ENCODE data around the gene TBC1D19.
"Not testable (repeated sequence)": the region's sequence is repeated elsewhere in the genome, so short reads cannot be mapped to it uniquely, and the experiment has no call there.

Gene TBC1D19
- 7.6 to 12.5 reads per million in 2 experiments for total RNA-seq

DNA sequence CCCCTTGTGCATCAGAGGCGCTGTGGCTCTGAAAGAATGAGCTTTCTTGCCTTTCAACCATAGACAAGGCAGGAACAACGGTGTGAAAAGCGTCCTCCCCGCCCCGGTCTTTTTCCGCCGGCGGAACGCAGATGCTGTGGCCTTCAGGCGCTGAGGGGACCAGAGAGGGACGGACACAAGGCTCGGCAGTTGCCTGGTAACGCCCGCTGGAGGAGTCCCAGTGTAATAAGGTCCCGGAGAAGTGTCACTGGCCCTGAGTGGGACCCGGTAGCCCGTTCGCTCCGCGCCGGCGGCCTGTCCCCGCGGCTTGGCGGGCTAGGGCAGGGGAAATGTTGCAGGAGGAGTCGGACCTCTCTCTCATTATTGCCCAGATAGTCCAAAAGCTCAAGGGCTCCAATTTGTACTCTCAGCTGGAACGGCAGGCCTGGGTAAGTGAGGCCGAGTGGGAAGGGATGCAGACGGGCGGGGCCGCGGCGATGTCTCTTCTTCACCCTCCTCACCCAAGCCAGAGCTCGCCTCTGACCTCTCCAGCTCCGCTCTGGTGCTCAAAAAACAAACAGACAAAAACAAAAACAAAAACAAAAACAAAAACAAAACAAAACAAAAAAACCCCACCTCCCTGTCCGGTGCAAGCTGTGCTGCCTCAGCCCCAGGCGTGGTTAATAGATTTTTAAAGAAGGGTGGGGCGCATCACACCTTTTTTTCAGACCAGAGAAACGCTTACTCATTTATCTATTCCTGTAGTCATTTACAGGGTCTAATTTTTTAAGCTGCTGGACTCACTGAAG, at the start of gene TBC1D19:
TBC1D19 (plus strand) TSS at position 220 of the 788 bp plus-strand sequence; CDS start at position 330, 110 bp downstream.
- peak; percentile 75 for DNase-seq (ENCODE audit: low read depth)

GRCh38 chr4:26542991-26543390, 40.9 kb upstream of the TBC1D19 start:
- no peak for DNase-seq (ENCODE audit: low read depth)

DNA sequence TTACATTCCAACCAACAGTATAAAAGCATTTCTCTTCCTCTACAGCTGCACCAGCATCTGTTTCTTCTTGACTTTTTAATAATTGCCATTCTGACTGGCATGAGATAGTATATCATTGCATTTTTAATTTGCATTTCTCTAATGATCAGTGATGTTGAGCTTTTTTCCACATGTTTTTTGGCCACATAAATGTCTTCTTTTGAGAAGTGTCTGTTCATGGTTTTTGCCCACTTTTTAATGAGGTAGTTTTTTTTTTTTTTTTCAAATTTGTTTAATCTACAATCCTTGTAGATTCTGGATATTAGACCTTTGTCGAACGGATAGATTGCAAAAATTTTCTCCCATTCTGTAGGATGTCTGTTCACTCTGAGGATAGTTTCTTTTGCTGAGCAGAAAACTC, 39.5 kb upstream of the TBC1D19 start:
- DNase-seq (ENCODE audit: low read depth) = no peak

GRCh38 chr4:26548379-26548778, 35.5 kb upstream of the TBC1D19 start:
- not testable (repeated sequence) for DNase-seq (ENCODE audit: low read depth)

- no peak for DNase-seq (ENCODE audit: low read depth)
Observed at GRCh38 chr4:26557164-26557563, 26.7 kb upstream of the TBC1D19 start.

- no peak for DNase-seq (ENCODE audit: low read depth)
Observed at GRCh38 chr4:26558166-26558895, 25.6 kb upstream of the TBC1D19 start.

- DNase-seq (ENCODE audit: low read depth) = no peak
Observed at GRCh38 chr4:26566133-26566532, 17.8 kb upstream of the TBC1D19 start.

DNA sequence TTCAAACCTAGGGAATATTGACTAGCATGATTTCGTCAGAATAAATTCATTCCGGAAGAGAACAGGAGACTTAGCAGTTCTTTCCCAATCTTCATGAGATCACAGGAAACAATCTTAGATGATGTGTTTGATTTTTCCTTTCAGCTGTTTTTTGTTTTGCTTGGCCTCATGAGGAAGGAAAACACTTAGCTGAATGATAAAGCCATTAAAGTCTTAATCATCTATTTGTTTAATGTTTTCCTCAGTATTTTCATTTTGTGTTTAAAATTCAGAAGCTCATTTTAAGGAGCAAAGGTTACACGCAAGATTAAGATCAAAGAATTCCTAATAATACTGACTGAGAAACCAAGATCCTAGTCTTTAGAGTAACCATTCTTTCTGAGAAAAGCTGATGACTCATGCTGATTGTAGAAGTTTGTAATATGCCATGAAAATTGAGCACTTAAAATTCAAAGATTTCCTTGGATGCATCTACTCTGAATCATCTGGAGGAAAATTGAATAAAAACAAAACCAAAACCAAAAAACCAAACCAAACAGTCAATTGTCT, 15.4 kb upstream of the TBC1D19 start:
- DNase-seq (ENCODE audit: low read depth) = no peak

GRCh38 chr4:26570596-26570995, 13.3 kb upstream of the TBC1D19 start:
- DNase-seq (ENCODE audit: low read depth) = no peak

DNA sequence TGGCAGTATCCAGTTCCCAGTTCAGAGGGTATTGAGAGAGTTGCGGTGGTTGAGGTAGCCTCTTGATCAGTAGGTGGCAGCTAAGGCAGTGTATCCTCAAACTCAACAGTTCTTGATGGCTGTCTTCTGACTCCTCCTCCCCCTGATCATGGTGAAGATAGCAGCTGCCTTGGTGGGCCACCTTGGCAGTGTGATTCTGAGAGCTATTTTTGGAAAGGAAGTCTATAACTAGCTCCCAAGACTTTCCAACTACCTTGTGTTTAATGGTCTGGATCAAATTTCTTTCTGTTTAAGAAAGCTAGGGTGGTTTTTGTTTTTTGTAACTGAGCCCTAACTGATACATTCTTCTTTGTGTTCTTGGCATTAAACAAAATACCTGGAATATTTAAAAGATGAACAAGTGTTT, 10.5 kb upstream of the TBC1D19 start:
- DNase-seq (ENCODE audit: low read depth) = no peak

- no peak for DNase-seq (ENCODE audit: low read depth)
Observed at GRCh38 chr4:26574563-26574962, 9.3 kb upstream of the TBC1D19 start.

- DNase-seq (ENCODE audit: low read depth) = no peak
Observed at GRCh38 chr4:26576231-26576739, 7.6 kb upstream of the TBC1D19 start.

DNA sequence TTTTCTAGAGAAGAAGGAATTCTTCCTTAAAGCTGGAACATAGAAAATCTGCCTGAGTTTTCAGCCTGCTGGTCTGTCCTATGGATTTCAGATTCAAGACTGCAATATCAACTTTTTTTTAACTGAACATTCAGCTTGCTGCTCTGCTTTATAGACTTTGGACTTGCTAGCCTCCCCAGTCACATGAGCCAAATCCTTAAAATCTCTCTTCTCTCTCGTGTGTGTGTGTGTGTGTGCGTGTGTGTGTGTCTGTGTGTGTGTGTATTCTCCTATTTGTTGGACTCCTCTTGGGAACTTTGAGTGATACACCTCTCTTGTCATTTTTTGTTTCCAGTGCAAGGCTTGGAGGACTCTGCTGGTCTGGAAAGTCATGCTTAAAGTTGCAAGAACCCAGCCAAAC, 6.8 kb upstream of the TBC1D19 start:
- no peak for DNase-seq (ENCODE audit: low read depth)

DNA sequence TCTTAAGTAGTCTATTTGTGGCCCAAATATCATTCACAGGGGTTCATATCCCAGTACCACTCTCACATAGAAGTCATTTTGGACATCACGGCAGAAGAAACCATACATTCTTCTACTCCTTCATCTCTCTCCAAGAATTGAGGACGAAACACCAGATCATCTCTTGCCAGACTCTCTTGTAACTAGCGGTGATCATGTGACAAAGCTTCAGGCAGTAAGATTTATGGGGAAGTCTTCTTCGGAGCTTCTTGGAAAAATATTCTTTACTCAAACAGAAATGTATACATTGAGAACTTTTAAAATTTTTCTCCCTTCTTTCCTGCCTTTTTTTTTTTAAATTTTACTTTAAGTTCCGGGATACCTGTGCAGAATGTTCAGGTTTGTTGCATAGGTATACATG, 4.7 kb upstream of the TBC1D19 start:
- DNase-seq (ENCODE audit: low read depth) = no peak

GRCh38 chr4:26581341-26581740, 2.5 kb upstream of the TBC1D19 start:
- DNase-seq (ENCODE audit: low read depth) = not testable (repeated sequence)

DNA sequence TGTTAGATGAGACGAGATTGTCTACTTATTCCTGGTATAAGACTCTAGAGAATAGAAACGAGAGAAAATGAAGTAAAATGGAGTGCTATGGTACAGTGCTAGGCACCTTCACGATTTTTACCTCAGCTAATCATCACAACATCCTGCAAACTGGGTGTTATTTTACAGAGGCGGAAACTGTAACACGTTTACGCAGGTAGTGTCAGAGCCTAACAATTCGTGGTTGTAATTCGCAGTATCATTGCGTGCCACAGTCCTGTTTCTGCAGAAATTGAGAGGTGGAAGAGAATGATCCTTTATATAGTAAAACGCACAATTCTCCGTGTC, 383 bp upstream of the TBC1D19 start:
- no peak for DNase-seq (ENCODE audit: low read depth)

- no peak for DNase-seq (ENCODE audit: low read depth)
Observed at GRCh38 chr4:26584725-26585124, 841 bp downstream of the TBC1D19 start.

GRCh38 chr4:26589705-26590104, 5.8 kb downstream of the TBC1D19 start:
- no peak for DNase-seq (ENCODE audit: low read depth)

DNA sequence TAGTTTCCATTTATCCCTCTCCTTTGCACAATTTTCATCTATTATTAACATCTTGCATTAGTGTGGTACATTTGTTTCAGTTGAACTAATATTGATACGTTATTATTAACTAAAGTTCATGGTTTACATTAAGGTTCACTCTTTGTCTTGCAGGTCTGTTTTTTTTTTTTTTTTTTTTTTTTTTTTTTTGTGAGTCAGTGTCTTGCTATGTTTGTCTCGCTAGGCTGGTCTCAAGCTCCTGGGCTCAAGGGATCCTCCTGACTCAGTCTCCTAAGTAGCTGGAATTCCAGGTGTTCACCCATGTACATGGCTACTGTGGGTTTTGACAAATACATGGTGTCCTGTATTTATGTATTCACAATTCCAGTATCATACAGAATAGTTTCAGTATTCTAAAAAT, 6.8 kb downstream of the TBC1D19 start:
- no peak for DNase-seq (ENCODE audit: low read depth)

DNA sequence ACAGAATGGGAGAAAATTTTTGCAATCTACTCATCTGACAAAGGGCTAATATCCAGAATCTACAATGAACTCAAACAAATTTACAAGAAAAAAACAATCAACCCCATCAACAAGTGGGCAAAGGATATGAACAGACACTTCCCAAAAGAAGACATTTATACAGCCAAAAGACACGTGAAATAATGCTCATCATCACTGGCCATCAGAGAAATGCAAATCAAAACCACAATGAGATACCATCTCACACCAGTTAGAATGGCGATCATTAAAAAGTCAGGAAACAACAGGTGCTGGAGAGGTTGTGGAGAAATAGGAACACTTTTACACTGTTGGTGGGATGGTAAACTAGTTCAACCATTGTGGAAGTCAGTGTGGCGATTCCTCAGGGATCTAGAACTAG, 9.7 kb downstream of the TBC1D19 start:
- DNase-seq (ENCODE audit: low read depth) = not testable (repeated sequence)

DNA sequence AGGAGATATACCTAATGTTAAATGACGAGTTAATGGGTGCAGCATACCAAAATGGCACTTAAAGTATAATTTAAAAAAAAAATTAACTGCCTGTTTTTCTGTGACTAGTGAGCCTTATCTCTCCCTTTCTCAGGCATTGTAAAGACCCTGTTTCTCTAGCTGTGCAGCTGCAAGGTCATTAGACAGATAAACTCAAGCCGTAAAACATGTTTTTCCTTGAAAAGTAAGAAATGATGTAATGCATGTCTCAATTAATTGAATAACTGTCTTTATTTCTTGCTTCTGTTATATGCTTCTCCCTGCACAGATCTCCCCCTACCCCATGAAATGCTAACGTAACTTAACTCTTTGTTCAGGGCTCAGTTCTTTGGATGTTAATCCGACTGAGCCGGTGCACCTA, 10.5 kb downstream of the TBC1D19 start:
- DNase-seq (ENCODE audit: low read depth) = no peak

- no peak for DNase-seq (ENCODE audit: low read depth)
Observed at GRCh38 chr4:26594778-26595177, 10.9 kb downstream of the TBC1D19 start.

DNA sequence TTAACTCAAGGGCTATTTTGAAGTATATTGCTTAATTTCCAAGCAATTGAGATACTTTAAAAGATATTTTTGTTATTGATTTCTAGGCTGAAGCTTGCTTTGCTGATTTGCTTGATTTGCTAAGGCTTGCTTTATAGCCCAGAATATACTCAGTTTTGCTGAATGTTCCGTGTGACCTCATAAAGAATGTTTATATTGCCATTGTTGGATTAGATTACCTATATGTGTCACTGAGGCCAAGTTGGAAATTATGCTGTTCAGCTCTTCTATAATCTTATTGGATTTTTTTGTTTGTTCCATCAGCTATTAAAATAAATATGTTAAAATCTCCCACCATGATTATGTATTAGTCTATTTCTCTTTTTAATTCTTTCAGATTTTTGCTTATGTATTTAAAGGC, 13.0 kb downstream of the TBC1D19 start:
- no peak for DNase-seq (ENCODE audit: low read depth)
